Fibroblast of skin of back (primary cell): ENCODE measurements around the gene TCTN3.
"Not testable (repeated sequence)": the region's sequence is repeated elsewhere in the genome, so short reads cannot be mapped to it uniquely, and the experiment has no call there.

ENCODE experiments used
- DNase-seq: peaks from one replicate; pipeline ENCODE4 v3.0.0-alpha.2; 2013

TCTN3 gene

GRCh38 chr10:95688648-95689047, 5.1 kb downstream of the TCTN3 start:
- DNase-seq = no peak

- DNase-seq = no peak
These were observed 9.8 kb downstream of the TCTN3 start for GRCh38 chr10:95683966-95684365.

- no peak for DNase-seq
These were observed 18.2 kb downstream of the TCTN3 start for GRCh38 chr10:95675403-95676116.

GRCh38 chr10:95674643-95675042, 19.1 kb downstream of the TCTN3 start:
- no peak for DNase-seq

- not testable (repeated sequence) for DNase-seq
These were observed 21.1 kb downstream of the TCTN3 start for GRCh38 chr10:95672641-95673040.

GRCh38 chr10:95664543-95664942, 29.2 kb downstream of the TCTN3 start:
- DNase-seq = no peak

- no peak for DNase-seq
These were observed 30.2 kb downstream of the TCTN3 start for GRCh38 chr10:95663496-95663895.

- DNase-seq = no peak
These were observed 31.9 kb downstream of the TCTN3 start for GRCh38 chr10:95661818-95662217.

- DNase-seq = peak; percentile 62
These were observed 33.4 kb downstream of the TCTN3 start for GRCh38 chr10:95660283-95660682.

- no peak for DNase-seq
These were observed 36.5 kb downstream of the TCTN3 start for GRCh38 chr10:95657250-95657649.

- peak; percentile 91 for DNase-seq
These were observed 37.2 kb downstream of the TCTN3 start, which contains the start of gene ALDH18A1 for GRCh38 chr10:95656291-95657164. ALDH18A1 (minus strand) TSS chr10:95656711; CDS start chr10:95653377, 3,334 bp downstream.

- peak; percentile 27 for DNase-seq
These were observed 38.0 kb downstream of the TCTN3 start for GRCh38 chr10:95655571-95656290.

GRCh38 chr10:95653895-95654294, 39.8 kb downstream of the TCTN3 start:
- DNase-seq = no peak

GRCh38 chr10:95651346-95652060, 42.2 kb downstream of the TCTN3 start:
- peak; percentile 76 for DNase-seq

- DNase-seq = no peak
These were observed 43.5 kb downstream of the TCTN3 start for GRCh38 chr10:95650232-95650631.

- DNase-seq = no peak
These were observed 45.6 kb downstream of the TCTN3 start for GRCh38 chr10:95648138-95648537.

- no peak for DNase-seq
These were observed 47.6 kb downstream of the TCTN3 start for GRCh38 chr10:95646160-95646559.

- DNase-seq = no peak
These were observed 48.8 kb downstream of the TCTN3 start for GRCh38 chr10:95644901-95645300.

GRCh38 chr10:95640891-95641315, 52.8 kb downstream of the TCTN3 start:
- no peak for DNase-seq

- DNase-seq = no peak
These were observed 55.8 kb downstream of the TCTN3 start for GRCh38 chr10:95637911-95638310.

- DNase-seq = no peak
These were observed 56.6 kb downstream of the TCTN3 start for GRCh38 chr10:95637140-95637539.

GRCh38 chr10:95635319-95635733, 58.4 kb downstream of the TCTN3 start:
- DNase-seq = no peak
